H1 (cell line): Measurements from ENCODE around the gene GRIA3. TPM values are rescaled to one million over a fixed set of nuclear protein-coding genes. Genes with fewer than 3 reads are reported as not detected.

Source experiments
- RFX5 ChIP-seq: IDR thresholded peaks from 2 replicates; pipeline ENCODE4 v1.6.1; 2011; ENCODE audit warnings: low read depth, low read length, improper control_type of control experiment, borderline replicate concordance
- SAP30 ChIP-seq: fragments of 300-600 bp; sonication (generic); IDR thresholded peaks from 2 replicates; pipeline ENCODE4 v1.7.1; 2012; ENCODE audit warnings: low read length, moderate library complexity, mild to moderate bottlenecking, inconsistent platforms; ENCODE audit not compliant: insufficient read depth, insufficient replicate concordance
- SIN3A ChIP-seq, 2 experiments: IDR thresholded peaks in 1 of 2; conservative IDR thresholded peaks in 1 of 2; 2 replicates each; pipeline ENCODE4 v1.6.1; 2011 to 2012; ENCODE audit warnings: low read length in 2 of 2, improper control_type of control experiment in 1 of 2, low read depth in 1 of 2, mild to moderate bottlenecking in 1 of 2
- TAF7 ChIP-seq: optimal IDR thresholded peaks from 2 replicates; pipeline ENCODE3; 2011; ENCODE audit warnings: low read depth, mild to moderate bottlenecking, inconsistent platforms, low read length, moderate library complexity, borderline replicate concordance
- polyA plus RNA-seq, 7 experiments: library from polyadenylated mRNA; depleted of rRNA in 3 of 7; stranded (reverse) in 5 of 7; unstranded in 2 of 7; fragments of >200 nt in 5 of 7; fragments of 200-250 nt in 2 of 7; gene quantifications; 1 replicate in 5 of 7; 2 replicates in 1 of 7; 4 replicates in 1 of 7; pipeline versions ENCODE4 v1.2.1 to v1.2.3, GENCODE V29; 2011 to 2013; ENCODE audit warnings: missing spikeins in 2 of 7, mixed read lengths in 2 of 7
- total RNA-seq: library from RNA; stranded (reverse); fragmentation: NEBNext Ultra II Directional; extraction: Animal tissue kit (Norgen Biotek cat#: 25700); gene quantifications from 2 replicates; pipeline ENCODE4 v1.2.1, GENCODE V29; 2021

GRIA3 gene
- total and polyA plus RNA-seq, 2 of the 8 experiments (the other 6 are each of a cell fraction or from before 2014, with no cell fraction given), result 2.6 to 3.0 TPM

DNA sequence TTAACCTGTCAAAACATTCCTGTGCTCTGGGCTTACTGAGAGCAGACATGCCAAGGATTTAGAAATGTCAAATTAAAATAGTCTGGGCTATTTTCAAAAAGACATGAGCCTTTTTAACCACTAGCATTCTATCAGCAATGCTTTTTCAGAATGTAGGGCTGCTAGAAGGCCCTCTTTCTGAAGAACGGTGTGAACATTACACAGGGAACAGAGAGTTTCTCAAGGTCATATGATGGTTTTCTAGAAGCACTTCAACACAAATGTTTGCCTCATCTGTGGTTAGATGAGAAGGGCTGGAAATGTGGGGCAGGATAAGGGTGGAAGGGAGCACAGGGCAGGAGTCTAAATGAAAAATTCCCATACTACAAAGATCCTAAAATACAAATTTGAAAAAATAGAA lies 39.3 kb downstream of the GRIA3 start (continued):
- TF ChIP-seq RFX5 (no peak), SAP30 (no peak), SIN3A (conservative IDR thresholded peaks at IDR 0.05 in 1 of 2, IDR thresholded peaks at IDR 0.05 in 1 of 2; ENCODE audit: low read depth in 1 of 2, low read length in 2 of 2) (no peak), TAF7 (no peak)
